HL-60/S4 treated with retinoic acid at 250 ng/mL for 4 days and 3 days (cell line): ENCODE data around the gene CYP46A1.

Source experiments
- in situ Hi-C: fragments of 300-500 bp; cut with MboI; formaldehyde crosslinking; loops from 2 replicates; pipeline ENCODE4 v1.7.0; 2022; ENCODE audit warnings: low sequenced_read_pairs

Gene CYP46A1

GRCh38 chr14:99686557-99687283 is 2.6 kb downstream of the CYP46A1 start:
- in situ Hi-C loops = no loop called here

DNA sequence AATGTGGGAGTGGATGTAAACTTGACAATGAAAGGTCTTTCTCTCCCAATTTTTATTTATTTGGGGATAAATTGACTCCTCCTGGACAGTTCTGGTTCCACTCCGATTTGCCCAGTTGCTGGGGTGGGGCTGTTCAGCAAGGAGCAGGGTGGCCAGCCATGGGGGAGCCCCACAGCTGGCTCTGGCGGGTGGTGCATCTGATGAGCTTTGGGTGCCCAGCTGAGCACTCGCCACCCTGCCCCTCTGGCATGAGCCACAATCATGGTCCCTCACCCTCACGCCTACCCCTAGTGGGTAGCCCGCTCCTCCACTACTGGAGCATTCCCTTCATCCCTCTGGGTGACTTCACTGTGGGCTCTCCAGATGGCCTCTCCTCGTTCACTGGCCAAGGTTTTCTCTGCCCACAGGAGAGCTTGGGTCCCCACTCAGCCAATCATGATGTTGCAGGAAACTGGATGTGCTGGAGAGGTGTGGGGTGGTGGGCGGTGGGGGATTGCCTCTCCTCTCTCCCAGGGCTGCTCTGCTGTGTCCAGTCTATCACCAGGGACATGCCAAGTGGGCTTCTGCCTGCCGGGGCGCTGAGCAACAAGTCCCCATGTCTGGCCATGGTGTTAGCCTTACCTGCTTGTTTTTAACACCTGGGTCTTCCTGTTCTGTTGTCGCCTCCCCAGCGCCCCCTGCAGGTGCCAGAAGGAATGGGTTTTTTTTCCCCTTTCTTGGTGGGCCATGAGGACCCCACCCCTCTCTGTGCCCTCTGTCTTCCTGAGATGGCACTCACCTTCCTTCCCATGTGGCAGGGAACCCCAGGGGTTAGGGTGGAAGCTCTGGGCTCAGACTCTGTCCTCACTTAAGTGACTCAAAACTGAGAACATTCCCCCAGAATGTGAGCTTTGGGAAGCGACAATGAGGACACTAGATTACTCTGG is 3.4 kb downstream of the CYP46A1 start:
- in situ Hi-C loops = no loop called here

- in situ Hi-C loops = no loop called here
These were observed 4.1 kb downstream of the CYP46A1 start for GRCh38 chr14:99688210-99688581.

DNA sequence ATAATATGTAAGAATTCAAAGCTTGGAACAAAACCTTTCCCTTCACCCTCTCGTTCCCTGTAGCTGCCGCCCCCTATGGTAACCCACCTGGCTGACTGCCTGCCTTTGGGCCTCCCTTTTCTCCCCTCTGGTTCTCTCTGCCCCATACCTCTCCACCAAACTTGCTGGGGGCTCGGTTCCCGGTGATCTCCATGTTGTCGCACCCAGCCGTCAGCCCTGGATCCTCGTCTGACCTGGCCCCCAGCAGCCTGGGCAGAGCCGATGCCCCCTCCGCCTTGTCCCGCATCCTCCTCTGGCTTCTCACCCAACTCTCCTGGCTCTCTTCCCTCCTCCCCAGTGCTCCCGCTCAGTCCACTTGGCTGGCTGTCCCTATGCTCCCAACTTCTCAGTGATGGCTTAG is 4.5 kb downstream of the CYP46A1 start:
- in situ Hi-C loops = no loop called here

GRCh38 chr14:99689266-99690236 is 5.5 kb downstream of the CYP46A1 start:
- in situ Hi-C loops = no loop called here

- in situ Hi-C loops = no loop called here
These were observed 6.5 kb downstream of the CYP46A1 start for GRCh38 chr14:99690636-99691035.

DNA sequence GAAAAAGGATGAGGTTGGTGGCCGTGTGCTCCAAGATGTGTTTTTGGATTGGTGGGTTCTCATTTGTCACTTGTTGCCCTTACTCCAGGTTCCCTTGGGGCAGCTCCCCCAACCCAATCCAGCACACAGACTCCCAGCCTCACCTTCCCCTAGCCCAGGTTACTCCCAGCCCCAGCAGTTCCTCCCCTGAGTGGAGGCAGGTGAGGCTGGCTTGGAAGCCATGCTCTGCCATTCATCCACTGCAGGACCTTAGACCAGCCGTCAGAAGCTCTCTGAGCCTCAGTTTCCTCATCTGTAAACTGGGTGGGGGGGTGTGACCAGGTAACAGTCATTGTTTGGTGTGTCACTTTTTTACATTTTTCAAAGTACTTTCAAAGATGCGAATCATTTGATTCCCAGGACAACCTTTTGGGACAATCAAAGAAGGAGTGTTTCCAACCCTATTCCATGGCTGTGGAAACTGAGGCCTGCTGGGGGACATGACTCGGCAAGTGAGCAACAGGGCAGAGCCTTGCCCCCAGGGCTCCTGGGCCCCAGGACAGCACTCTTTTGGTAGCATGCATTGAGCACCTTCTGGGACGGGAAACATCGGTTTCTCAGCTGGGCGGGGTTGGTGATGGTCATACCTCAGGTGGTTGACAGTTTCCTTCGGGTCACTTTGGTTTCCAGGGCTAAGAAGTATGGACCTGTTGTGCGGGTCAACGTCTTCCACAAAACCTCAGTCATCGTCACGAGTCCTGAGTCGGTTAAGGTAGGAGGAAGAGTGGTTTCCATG is 7.2 kb downstream of the CYP46A1 start:
- in situ Hi-C loops = no loop called here

DNA sequence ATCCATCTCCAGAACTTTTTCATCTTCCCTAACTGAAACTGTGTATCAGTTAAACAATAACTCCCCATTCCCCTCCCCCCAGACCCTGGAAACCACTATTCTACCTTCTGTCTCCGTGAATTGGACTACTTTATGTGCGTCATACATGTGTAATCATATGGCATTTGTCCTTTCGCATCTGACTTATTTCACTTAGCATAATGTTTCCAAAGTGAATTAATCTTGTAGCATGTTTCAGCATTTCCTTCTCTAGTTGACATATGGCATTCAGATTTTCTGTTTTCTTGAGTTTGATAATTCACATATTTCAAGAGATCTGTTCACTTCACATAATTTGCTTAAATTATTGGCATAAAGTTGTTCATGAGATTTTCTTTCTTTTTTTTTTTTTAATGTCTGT is 9.8 kb downstream of the CYP46A1 start:
- in situ Hi-C loops = no loop called here

DNA sequence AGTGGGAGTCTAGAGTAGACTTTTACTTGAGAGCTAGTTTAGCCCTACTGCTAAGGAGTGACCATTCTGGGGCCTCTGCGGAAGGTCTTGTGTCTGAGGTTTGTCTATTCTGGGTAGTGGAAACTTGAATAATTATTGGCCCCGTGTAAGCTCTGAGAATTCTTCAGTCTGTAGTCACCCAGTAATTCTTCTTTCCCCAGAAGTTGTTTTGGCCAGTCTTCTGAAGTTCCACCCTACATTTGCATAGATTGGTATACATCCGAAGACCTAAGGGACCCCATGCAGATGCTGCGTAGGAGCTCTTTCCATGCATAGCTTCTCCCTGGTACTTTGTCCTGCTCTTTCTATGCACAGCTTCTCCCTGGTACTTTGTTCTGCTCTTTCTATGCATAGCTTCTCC is 12.8 kb downstream of the CYP46A1 start:
- in situ Hi-C loops = no loop called here

- in situ Hi-C loops = no loop called here
These were observed 14.1 kb downstream of the CYP46A1 start for GRCh38 chr14:99698236-99698635.

- in situ Hi-C loops = no loop called here
These were observed 14.5 kb downstream of the CYP46A1 start for GRCh38 chr14:99698642-99699041.

- in situ Hi-C loops = no loop called here
These were observed 15.1 kb downstream of the CYP46A1 start for GRCh38 chr14:99699085-99699760.

GRCh38 chr14:99699861-99700260 is 15.8 kb downstream of the CYP46A1 start:
- in situ Hi-C loops = no loop called here

DNA sequence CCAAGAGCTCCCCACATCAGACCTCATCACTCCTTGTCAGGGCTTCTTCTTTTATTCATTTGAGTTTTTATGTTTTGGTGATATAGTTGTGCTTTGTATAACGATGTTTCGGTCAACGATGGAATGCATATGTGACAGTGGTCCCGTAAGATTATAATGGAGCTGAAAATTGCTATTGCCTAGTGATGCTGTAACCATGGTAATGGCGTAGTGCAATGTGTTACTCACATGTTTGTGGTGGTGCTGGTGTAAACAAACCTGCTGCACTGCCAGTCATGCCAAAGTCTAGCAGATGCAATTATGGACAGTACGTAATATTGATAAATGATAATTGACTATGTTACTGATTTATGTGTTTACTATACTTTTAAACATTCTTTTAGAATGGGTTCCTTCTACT is 16.3 kb downstream of the CYP46A1 start:
- in situ Hi-C loops = no loop called here

- in situ Hi-C loops = no loop called here
These were observed 17.2 kb downstream of the CYP46A1 start for GRCh38 chr14:99701260-99701659.

DNA sequence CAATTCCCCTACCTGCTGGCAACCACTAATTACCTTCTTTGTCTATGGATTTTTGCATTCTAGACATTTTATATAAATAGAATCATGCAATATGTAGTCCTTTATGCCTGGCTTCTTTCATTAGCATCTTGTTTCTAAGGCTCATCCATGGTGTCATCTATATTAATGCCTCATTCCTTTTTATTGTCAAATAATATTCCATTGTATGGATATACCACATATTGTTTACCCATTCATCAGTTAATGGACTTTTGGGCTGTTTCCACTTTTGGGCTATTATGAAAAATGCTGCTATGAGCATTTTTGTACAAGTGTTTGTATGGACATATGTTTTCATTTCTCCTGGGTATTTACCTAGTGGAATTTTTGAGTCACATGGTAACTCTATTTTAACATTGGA is 18.0 kb downstream of the CYP46A1 start:
- in situ Hi-C loops = no loop called here

GRCh38 chr14:99703381-99703780 is 19.3 kb downstream of the CYP46A1 start:
- in situ Hi-C loops = no loop called here

DNA sequence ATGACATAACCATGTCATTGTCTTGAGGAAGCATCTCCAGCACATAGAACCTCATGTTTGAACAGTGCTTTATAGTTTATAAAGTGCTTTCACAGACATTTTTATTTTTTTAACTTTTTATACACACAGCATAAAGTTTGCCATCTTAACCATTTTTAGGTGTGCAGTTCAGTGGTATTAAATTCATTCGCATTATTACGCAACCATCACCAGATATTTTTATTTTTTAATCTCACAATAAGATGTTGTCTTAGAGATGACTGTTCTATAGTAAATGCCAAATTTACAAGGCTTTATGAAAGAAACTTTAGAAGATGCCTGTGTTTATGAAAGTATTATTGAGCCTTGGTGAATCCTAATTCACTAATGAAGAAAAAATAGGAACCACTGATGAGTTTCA is 19.9 kb downstream of the CYP46A1 start:
- in situ Hi-C loops = no loop called here

DNA sequence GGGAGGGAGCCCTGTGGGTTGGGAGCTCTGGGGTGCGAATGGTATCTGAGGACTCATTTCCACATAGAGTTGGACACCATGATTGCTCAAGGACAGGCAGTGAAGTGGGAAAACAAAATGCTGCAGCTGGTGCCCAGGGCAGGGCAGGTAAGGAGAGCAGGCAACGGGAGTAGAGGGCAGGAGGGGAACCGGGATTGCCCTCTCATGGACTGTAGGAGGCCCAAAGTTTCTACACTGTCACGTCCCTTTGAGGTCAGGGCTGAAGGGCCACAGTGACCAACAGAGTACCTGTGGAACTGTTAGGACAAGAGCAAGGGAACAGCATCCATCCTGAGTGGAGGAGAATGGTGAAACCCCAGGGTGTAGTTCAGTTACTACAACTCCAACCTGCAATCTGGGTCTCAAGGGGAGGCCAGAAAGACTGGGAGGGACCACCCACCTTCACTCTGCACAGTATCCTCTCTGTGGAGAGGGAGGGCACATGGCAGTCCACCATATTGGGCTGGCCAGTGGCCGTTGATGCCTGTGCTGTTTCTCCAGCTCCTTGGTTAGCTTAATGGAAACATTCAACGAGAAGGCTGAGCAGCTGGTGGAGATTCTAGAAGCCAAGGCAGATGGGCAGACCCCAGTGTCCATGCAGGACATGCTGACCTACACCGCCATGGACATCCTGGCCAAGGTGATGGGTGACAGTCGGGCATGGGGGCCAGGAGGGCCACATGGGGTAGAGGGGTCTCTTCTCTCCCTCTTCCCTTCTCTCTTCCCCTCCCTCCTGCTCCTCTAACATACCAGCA is 22.2 kb downstream of the CYP46A1 start:
- in situ Hi-C loops = no loop called here
